ENCODE data around the gene ANOS1. TPM values are rescaled to one million over a fixed set of nuclear protein-coding genes. Genes with fewer than 3 reads are reported as not detected.

The ANOS1 gene
- total RNA-seq, 3 donors from 2014 or later, result 4.9 to 10.6 (median 9.7) TPM

- TF ChIP-seq POLR2AphosphoS5 (IDR thresholded peaks at IDR 0.05), result no peak
- no peak for TF ChIP-seq CTCF (IDR thresholded peaks at IDR 0.05)
- TF ChIP-seq POLR2A (IDR thresholded peaks at IDR 0.05), result no peak
- no peak for DNase-seq (ENCODE audit: low spot score in 2 of 2)
- Histone ChIP-seq H3K36me3 (no peaks in the 10 kb centered on the region), H3K4me1 (no peaks in the 10 kb centered on the region), H3K4me3 (no peak overlapping the region), H3K9me3 (no peaks in the 10 kb centered on the region), H3K27ac (no peak overlapping the region), H3K27me3 (no peaks in the 10 kb centered on the region)
- intact Hi-C loops (cut with DNase I; ENCODE audit: low total_unique reads), result no loop called here
These were observed 99.0 kb downstream of the ANOS1 start for GRCh38 chrX:8632924-8633323.

GRCh38 chrX:8629871-8630270, 102.1 kb downstream of the ANOS1 start:
- intact Hi-C loops (cut with DNase I; ENCODE audit: low total_unique reads), result no loop called here

GRCh38 chrX:8627796-8628195, 104.1 kb downstream of the ANOS1 start:
- no peak overlapping the region for H3K27ac ChIP-seq
- H3K4me3 ChIP-seq, result no peak overlapping the region
- H3K27me3 ChIP-seq, result no peaks in the 10 kb centered on the region
- no peaks in the 10 kb centered on the region for H3K9me3 ChIP-seq
- intact Hi-C loops (cut with DNase I; ENCODE audit: low total_unique reads), result no loop called here
- no peak for DNase-seq (ENCODE audit: low spot score in 2 of 2)
- TF ChIP-seq CTCF (IDR thresholded peaks at IDR 0.05), result no peak
- no peaks in the 10 kb centered on the region for H3K4me1 ChIP-seq
- no peaks in the 10 kb centered on the region for H3K36me3 ChIP-seq

More at GRCh38 chrX:8629871-8630270, 102.1 kb downstream of the ANOS1 start:
- no peak overlapping the region for H3K27ac ChIP-seq
- no peak for DNase-seq (ENCODE audit: low spot score in 2 of 2)
- H3K4me3 ChIP-seq, result no peak overlapping the region
- H3K4me1 ChIP-seq, result no peaks in the 10 kb centered on the region
- H3K9me3 ChIP-seq, result no peaks in the 10 kb centered on the region
- TF ChIP-seq POLR2A (IDR thresholded peaks at IDR 0.05) (no peak), CTCF (IDR thresholded peaks at IDR 0.05) (no peak), POLR2AphosphoS5 (IDR thresholded peaks at IDR 0.05) (no peak)
- H3K27me3 ChIP-seq, result no peaks in the 10 kb centered on the region
- H3K36me3 ChIP-seq, result no peaks in the 10 kb centered on the region

GRCh38 chrX:8607326-8607725, 124.6 kb downstream of the ANOS1 start:
- Histone ChIP-seq H3K27me3 (no peaks in the 10 kb centered on the region), H3K9me3 (peaks cover 8 to 24% of the 10 kb centered on the region in 2 donors), H3K4me3 (no peak overlapping the region), H3K36me3 (no peaks in the 10 kb centered on the region), H3K27ac (no peak overlapping the region), H3K4me1 (no peaks in the 10 kb centered on the region)
- TF ChIP-seq POLR2A (IDR thresholded peaks at IDR 0.05) (no peak), CTCF (IDR thresholded peaks at IDR 0.05) (no peak), POLR2AphosphoS5 (IDR thresholded peaks at IDR 0.05) (no peak)
- no peak for DNase-seq (ENCODE audit: low spot score in 2 of 2)
- intact Hi-C loops (cut with DNase I; ENCODE audit: low total_unique reads), result no loop called here

GRCh38 chrX:8604131-8604530, 127.8 kb downstream of the ANOS1 start:
- peaks cover 0 to 3% of the 10 kb centered on the region in 2 donors for H3K9me3 ChIP-seq
- H3K4me3 ChIP-seq, result no peak overlapping the region
- DNase-seq (ENCODE audit: low spot score in 2 of 2), result no peak
- TF ChIP-seq CTCF (IDR thresholded peaks at IDR 0.05) (no peak), POLR2A (IDR thresholded peaks at IDR 0.05) (no peak), POLR2AphosphoS5 (IDR thresholded peaks at IDR 0.05) (no peak)
- H3K27ac ChIP-seq, result no peak overlapping the region
- H3K36me3 ChIP-seq, result no peaks in the 10 kb centered on the region
- H3K4me1 ChIP-seq, result no peaks in the 10 kb centered on the region
- intact Hi-C loops (cut with DNase I; ENCODE audit: low total_unique reads), result no loop called here
- peaks cover 0 to 3% of the 10 kb centered on the region in 2 donors for H3K27me3 ChIP-seq

Measured in breast epithelium (tissue), 4 donors.